HG02943 (cell line): ENCODE data around the gene STX11.

Source experiments
- ATAC-seq: cut with Tn5 transposase; IDR thresholded peaks from one replicate; pipeline ENCODE4 v1.9.1; 2021; ENCODE audit warnings: mild to moderate bottlenecking, low read depth, moderate library complexity; ENCODE audit not compliant: unreplicated experiment

The STX11 gene

DNA sequence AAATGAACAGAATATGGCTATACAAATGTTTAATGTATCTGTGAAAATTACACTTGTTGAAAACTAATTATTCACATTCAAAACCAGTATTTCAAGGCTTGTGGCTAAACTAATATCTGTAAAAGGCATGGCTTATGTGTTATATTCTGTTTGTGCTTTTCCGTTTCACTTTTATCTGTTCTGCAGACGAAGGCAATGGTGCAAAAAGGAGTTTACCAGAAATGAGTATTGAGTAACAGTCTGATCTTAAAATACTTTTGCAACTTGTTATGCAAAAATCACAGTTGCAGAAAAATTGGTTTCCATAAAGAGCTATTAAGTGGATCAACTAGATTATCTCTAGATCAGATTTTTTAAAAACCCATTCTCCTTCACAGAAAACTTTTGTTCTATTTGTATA lies 9.4 kb upstream of the STX11 start:
- ATAC-seq: peak; percentile 63

DNA sequence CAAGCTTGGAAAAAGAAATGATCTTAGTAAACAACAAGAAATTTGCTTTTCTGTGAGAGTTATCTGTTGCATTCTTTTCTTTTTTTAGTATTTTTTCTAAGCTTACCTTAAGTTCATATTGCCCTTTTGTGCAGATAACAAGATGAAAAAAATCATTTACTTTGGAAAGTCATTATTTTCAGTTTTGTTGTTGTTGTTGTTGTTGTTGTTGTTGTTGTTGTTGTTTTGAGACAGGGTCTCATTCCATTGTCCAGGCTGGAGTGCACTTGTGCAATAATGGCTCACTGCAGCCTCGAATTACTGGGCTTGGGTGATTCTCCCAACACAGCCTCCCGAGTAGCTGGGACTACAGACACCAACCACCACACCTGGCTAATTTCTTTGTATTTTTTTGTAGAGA lies 8.8 kb upstream of the STX11 start:
- no peak for ATAC-seq

DNA sequence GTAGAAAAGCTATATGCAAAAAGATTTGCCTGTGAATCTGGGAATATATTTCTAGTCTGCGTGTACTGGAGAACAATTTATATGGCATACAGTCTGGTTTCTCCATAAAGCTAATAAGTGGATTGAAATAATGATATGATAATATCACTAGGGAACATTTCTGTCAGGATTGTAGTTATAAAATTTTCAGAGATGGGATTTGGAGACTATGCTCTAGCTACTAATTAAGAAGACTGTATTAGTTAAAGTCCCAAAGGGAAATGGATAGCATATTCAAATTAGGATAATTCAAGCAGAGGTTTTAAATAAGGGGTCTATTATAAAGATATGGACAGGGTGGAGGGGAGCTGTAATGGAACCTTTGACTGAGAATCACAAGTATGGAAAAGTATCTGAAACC lies 7.2 kb upstream of the STX11 start:
- no peak for ATAC-seq

DNA sequence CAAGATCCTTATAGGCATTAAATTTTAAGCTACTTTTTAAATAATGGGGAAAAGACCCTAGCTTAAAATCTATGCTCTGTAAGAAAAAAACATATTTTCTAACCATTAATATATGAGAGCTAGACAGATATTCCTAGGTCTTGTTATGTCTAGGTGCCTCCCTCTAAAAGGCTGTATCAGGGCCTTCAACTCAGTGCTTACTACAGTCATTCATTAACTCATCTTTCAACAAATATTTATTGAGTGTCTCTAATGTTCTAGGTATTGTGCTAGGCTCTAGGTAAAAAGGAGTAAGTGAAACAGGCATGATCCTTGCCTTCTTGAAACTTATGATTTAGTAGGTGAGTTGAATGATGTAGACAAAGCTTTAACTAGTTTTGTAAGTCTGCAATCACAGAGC lies 6.4 kb upstream of the STX11 start:
- no peak for ATAC-seq

DNA sequence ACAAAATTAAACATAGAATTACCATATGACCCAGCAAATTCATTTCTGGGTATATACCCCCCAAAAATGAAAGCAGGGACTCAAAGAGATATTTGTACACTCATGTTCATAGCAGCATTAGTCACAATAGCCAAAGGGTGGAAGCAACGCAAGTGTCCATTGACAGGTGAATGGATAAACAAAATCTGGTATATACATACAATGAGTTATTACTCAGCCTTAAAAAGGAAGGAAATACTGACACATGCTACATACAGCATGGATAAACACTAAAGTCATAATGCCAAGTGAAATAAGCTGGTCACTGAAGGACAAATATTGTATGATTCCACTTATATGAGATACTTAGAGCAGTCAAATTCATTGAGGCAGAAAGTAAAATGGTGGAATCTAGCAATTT lies 5.3 kb upstream of the STX11 start:
- no peak for ATAC-seq

DNA sequence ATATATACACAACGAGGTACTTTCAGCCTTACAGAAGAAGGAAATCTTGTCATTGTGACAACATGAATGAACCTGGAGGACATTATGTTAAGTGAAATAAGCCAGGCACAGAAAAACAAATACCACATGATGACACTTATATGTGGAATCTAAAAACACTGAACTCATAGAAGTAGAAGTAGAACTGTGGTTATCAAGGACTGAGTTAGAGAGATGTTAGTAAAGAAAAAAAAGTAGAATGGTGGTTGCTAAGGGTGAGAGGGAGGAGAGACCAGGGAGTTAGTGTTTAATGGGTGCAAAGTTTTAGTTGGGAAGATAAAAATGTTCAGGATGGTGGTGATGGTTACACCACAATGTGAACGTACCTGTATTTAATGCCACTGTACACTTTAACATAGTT lies 4.8 kb upstream of the STX11 start:
- no peak for ATAC-seq

DNA sequence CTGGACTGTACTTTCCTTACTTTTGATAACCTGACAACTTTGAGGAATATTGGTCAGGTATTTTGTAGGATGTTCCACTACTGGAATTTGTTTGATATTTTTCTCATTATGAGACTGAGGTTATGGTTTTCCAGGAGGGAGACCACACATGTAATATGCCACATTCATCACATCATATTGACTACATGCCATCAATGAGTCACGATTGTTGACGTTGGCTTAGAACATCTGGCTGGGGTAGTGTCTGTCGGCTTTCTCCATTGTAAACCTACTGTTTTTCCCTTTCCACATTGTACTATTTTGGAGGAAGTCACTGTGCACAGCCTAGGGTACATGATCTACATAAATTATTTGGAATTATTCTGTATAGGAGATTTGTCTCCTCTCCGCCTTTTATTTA lies 1.4 kb upstream of the STX11 start:
- no peak for ATAC-seq

DNA sequence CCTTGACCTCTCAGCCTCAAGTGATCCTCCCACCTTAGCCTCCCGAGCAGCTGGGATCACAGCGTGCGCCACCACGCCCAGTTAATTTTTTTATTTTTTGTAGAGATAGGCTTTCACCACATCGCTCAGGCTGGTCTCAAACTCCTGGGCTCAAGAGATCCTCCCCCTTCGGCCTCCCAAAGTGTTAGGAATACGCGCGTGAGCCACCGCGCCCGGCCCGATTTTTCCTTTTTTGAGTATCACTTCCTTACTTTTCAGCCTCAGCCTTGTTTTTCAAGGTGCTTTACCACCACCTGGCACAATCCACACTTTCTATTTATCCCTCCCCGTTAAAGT lies 791 bp upstream of the STX11 start:
- no peak for ATAC-seq

DNA sequence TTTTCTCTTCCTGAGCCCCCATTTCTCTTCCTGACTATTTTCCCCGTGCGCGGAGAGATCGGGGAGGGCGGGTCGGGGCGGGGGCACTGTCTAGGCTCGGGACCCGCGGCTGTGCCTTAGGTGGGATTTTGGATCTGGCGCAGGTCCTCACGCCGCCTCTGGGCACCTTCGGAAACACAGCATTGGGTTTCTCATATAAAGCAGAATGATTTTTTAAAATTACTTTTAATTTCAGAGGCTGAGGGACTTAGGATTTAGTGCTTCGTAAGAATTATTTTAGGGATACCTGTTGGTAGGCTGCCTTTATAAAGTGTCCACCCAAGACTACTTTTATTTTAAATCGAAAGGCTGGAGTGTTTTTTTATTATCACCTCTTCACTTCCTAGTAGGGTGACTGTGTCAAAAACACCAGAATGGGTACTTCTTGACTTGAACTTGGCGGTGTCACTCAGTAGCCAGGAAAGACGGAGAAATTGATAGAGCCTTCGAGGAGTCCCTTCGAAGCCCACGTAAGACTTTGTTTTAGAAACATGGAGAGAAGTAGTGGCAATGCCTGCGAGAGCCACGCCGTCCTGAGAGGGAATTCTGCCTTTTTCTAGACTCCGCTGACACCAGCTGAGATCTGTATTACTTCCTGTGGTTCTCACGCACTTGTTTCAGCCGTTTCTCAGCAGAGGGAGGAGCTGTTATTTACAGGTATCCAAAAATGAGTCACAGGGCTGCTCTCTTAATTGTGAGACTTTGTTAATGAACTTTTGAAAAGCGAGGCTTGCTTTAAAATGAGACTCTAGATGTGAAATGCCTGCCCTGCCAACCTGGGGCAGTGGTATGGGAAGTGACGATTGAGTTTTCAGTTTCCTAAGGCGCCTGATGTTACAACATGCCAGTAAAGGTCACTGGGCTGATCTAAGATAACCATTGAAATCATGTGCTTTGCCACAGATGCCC lies 667 bp downstream of the STX11 start:
- peak; percentile 53 for ATAC-seq

DNA sequence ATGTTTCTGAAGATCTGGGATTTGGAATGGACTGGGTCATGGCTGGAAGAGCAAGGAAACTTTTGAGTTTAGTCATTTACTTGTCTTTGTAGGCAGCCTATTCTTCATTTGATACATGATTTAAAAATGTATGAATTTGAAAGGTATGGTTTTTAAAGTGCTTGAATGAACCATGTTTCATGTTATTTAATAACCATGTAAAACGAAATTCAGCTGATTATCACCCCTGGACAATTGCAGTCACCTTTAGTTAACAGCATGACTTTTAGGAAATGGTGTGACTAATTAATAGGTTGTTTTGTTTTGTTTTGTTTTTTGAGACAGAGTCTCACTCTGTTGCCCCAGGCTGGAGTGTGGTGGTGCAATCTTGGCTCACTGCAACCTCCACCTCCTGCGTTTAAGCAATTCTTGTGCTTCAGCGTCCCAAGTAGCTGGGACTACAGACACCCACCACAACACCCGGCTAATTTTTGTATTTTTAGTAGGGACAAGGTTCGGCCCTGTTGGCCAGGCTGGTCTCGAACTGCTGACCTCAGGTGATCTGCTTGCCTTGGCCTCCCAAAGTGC lies 2.1 kb downstream of the STX11 start:
- ATAC-seq: no peak

DNA sequence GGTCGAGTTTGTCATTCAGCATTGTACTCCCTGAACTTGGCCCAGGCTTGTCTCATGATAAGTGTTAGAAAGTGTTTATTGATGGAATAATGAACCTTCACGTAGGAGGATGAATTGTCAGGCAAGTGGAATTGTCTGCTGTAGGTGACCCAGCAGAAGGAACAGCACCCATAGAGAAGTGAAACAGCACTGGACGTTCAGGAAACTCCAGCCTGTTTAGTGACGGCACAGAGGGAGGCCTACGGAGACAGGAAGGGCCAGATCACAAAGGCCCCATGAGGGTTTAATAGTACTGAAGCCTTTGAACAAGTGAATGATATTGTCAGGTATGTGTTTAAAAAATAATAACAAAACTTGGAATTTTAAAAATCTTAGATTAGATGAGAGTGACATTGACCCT lies 2.9 kb downstream of the STX11 start:
- no peak for ATAC-seq

DNA sequence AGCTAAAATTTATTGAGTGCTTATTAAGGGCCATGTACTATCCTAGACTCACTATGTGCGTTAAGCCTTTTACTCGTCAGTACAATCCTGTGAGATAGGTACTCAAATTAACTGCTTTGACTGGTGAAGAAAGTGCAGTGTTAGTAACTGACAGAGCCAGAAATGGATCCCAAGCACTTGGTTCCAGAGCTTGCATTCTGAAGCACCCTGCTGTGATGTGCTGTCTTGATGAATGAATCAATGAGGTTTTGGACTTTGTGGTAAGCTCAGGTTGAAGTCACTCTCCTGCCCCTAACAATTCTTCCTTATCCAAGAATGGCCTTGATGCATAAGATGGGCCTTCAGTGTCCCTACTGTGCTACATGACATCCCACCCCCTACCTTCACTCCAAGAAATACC lies 3.7 kb downstream of the STX11 start:
- no peak for ATAC-seq

DNA sequence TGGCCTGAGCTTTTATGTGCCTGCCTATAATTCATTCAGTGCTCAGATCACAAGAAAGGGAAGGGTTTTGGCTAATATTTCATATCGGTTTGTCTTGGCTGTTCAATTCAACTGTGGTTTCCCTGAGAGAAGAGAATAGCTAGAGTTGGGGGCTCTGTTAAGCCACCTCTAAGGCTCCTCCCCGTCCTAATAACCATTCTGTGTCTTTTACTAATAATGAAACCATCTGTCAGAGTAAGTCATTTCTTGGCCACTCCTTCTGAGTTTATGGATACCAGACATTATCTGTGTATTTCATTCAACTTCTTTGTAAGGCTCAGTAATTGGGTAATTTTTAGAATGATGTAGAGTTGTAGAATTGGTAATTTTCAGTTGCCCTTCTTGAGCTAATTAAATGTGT lies 5.2 kb downstream of the STX11 start:
- ATAC-seq: peak; percentile 48

DNA sequence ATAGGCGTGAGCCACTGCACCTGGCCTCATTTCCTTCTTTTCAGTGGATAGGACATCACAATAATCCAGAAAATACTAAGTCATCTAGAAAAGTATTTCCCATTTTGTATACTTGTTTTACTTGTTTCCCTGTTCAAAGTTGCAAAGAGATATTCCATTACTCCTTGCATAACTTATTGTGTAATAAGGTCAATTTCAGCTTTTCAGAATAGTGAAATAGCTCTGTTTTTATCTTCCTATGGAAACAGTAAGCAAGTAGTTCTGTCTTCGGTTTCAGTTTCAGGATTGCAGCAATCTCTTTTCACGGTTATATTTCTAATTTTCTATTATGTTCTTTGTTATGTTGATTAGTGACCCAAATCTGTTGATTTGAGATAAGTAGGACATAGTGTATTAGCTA lies 6.0 kb downstream of the STX11 start:
- no peak for ATAC-seq

DNA sequence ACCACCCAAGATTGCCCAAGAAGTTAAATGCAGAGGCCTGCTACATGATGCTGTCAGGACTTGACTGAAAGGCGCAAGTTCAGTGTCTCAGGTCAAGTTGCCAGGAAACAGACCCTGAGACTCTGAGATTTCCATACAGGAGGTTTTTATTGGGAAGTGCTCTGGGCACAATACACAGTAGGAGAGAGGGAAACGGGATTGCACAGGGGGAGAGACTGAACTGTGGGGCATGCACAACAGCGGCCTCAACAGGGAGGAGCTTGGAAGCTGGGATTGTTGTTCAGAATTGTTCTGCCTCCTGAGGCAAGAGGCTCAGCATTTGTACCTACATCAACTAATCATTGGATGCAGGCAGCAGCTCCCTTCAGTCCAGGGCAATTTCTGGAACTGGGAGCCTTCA lies 6.7 kb downstream of the STX11 start:
- no peak for ATAC-seq

DNA sequence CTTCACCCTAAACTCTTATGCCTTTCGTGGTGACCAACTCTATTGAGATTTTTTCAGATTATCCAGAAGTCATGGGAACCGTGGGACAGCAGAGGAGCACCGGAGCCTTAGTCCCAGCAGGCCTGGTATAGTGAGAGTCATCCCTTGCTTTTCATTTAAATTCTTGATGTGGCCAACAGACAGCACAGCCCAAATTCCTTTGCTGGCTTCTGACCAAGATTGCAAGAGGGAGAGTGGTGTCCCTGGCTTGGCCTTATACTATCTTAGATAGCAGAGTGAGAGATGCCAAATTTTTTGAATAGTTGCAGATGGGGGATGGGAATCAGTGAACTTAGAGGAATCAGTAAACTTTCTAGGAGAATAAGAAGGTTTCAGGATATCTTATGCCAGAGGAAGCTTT lies 7.8 kb downstream of the STX11 start:
- ATAC-seq: no peak

DNA sequence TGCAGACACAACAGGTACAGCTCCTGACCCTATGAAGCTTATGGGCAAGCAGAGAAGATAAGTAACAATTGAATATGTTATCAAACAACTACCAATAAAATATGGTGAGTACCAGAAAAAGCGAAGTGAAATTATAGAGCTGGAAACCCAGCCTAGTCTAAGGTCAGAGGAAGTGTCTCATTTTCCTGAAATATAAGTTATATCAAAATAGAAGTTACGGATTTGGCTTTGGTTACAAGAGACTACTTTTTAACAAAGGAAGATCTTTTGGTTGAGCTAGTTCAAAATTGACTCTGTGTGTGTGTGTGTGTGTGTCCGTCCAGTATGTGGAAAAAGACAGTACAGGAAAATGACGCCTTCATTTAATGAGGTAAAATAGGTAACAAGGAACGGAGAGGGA lies 8.9 kb downstream of the STX11 start:
- ATAC-seq: no peak

DNA sequence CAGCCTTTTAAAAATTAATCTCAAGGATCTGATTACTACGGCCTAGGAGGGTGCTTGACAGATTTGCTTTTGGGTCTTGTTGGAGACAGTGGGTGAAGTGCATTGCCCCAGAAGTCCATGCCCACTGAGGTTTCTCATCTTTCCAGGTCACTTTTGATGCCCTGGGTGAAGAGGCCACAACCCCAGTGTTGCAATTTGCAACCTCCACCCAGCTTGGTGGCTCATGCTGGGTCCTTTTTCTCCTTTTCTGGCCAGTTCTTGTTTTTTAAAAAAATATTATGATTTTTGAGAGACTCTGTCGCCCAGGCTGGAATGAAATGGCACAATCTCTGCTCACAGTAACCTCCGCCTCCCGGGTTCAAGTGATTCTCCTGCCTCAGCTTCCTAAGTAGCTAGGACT lies 9.4 kb downstream of the STX11 start:
- no peak for ATAC-seq

DNA sequence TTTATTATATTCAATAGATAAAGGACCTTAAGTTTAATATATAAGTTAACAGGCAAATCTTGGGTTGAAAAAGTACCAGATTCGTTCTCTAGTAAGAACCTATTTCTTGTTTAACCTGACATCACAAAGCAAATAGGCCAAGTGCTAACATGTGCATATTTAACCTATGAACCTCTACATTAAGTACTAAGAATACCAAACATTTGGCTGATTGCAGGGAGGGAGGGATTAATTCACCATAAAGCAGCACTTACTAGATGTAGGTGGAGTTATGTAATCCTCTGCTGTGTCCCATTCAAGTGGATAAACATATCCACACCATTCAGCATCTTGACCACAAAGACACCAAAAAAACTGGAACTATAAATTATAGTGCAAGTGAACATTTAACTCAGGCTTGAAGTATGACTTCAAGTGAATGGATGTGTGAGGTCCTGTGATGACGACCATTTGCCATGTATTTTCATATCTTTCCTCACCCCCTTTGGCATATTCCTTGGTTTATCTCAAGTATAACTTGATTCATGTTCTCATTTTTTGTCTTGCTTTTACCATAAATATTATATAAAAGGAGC lies 10.2 kb downstream of the STX11 start:
- ATAC-seq: no peak

DNA sequence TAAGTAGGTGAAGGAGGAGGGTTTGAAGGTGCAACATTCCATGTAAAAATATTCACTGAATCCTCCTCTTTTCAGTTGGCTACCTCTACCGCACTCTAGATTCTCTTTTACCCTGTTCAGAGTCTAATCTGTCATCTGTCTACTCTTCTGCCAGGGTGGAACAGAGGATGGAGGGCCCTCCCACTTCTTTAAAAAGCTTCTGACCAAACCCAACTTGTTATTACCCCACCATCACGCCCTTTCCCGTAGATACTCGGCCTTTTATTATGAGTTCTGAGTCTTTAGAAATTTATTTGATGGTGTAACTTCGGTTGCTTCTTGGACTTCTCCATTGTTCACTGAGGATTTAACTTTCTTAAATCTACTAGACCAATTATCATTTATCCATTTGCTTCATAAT lies 11.7 kb downstream of the STX11 start:
- no peak for ATAC-seq

DNA sequence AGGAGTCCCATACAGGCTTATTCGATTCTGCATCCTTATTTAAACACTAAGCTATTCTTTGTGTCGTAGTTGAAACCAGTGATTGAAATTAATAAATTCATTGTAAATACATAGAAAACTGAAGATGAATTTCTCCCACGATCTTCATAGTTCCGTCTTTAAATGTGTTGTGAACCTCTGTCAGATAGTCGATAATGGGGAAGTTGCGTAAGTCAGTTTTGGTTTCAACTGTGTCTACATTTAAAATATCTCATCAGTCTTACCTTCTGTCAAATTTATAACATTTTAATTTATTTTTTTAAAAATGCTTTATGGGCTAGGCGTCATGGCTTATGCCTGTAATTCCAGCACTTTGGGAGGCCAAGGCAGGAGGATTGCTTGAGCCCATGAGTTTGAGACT lies 12.7 kb downstream of the STX11 start:
- ATAC-seq: peak; percentile 78

DNA sequence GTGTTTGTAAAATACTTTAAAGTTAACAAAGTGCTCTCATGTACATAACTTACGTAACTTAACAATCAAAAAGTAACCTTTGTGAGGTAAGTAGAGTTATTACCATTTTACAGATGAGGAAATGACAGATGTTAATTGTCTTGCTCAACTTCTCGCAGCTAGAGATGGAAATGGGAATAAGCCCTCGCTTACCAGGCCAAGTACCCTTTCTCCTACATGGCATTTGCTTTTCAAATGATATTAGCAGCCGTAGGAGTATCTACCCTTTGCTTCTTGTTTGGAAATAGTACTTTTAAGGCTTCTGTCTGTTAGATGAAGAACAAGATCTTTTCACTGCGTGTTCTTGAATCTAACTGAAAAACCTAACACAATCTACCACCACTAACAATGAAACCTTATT lies 15.5 kb downstream of the STX11 start:
- ATAC-seq: no peak
